Brain microvascular endothelial cell (primary cell): ENCODE results near the gene LRG1.
"Not testable (repeated sequence)": the region's sequence is repeated elsewhere in the genome, so short reads cannot be mapped to it uniquely, and the experiment has no call there.

ENCODE experiments used
- DNase-seq: peaks from one replicate; pipeline ENCODE4 v3.0.0-alpha.2; 2020
- H3K27ac ChIP-seq: fragments of 250-450 bp; sonication (Bioruptor Pico); 2 replicates; pipeline ENCODE4 v1.5.1; 2020; ENCODE audit warnings: mild to moderate bottlenecking, moderate library complexity
- H3K27me3 ChIP-seq: fragments of 250-450 bp; sonication (Bioruptor Pico); replicated peaks from 2 replicates; pipeline ENCODE4 v1.5.1; 2020; ENCODE audit warnings: mild to moderate bottlenecking
- H3K36me3 ChIP-seq: fragments of 250-450 bp; sonication (Bioruptor Pico); replicated peaks from 2 replicates; pipeline ENCODE4 v1.5.1; 2020; ENCODE audit warnings: mild to moderate bottlenecking
- H3K4me3 ChIP-seq: 2 replicates; pipeline ENCODE4 v1.5.1; 2011; ENCODE audit warnings: low read depth, mild to moderate bottlenecking, control low read depth, low read length, moderate library complexity
- CTCF ChIP-seq: IDR thresholded peaks from 2 replicates; pipeline ENCODE4 v1.5.1; 2011; ENCODE audit warnings: low read depth, mild to moderate bottlenecking, moderate library complexity, low read length, control low read depth, inconsistent platforms; ENCODE audit errors: missing control alignments
- in situ Hi-C: cut with HindIII; loops from 2 replicates; pipeline ENCODE4 v1.10.0; 2017; ENCODE audit warnings: low sequenced_read_pairs, low pct_ligation_motif_present

The LRG1 gene

DNA sequence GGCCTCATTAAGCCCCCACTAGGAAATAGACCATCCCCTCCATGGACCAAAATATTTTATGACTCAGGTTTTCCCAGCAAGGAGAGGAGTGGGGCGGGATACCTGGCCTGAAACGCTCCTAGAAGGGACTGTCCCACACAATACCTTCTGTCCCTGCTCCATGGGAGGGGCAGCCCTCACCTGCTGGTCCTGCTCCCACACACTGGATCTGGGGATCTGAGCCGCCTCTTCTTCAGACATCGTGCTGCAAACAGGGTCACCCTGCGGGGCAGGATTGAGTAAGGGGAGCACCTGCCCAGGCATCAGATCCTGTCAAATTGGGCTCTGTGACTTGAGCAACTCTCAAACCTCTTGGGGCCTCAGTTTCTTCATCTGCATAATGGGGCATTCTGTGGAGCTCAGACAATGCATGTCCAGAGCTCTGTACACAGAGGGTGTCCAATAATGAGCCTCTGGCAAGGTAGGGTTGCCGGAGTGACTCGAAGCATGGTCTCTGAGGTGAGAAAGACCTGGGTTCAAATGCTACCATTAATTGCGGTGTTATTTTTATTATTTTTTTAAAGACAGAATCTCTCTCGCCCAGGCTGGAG, 5.9 kb downstream of the LRG1 start:
- H3K27ac ChIP-seq, result no peak overlapping the region
- in situ Hi-C loops, result no loop called here
- no peak for TF ChIP-seq CTCF
- no peak for DNase-seq
- no peak overlapping the region for H3K4me3 ChIP-seq
- peaks cover 6% of the 10 kb centered on the region for H3K27me3 ChIP-seq
- H3K36me3 ChIP-seq, result no peaks in the 10 kb centered on the region

DNA sequence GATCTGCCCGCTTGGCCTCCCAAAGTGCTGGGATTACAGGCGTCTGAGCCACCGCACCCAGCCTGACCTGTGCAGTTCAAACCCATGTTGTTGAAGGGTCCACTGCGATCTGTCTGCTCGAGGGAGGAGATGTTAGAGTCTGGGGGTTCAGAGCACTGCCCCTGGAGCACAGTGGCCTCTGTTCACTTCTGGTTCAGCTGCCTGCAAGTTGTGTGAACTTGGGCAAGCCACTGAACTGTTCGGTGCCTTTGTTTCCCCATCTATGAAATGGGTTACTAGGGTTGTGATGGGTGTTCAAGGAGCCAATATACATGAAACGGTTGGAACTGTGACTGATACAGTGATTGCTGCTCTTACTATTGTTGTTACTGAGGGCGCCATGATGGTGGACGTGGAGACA, 6.5 kb downstream of the LRG1 start:
- Histone ChIP-seq H3K4me3 (no peak overlapping the region), H3K36me3 (no peaks in the 10 kb centered on the region), H3K27ac (no peak overlapping the region), H3K27me3 (peaks cover 6% of the 10 kb centered on the region)
- no peak for DNase-seq
- TF ChIP-seq CTCF, result no peak
- in situ Hi-C loops, result no loop called here

- no peak overlapping the region for H3K27ac ChIP-seq
- in situ Hi-C loops, result no loop called here
- peaks cover 6% of the 10 kb centered on the region for H3K27me3 ChIP-seq
- TF ChIP-seq CTCF, result no peak
- no peaks in the 10 kb centered on the region for H3K36me3 ChIP-seq
- DNase-seq, result no peak
- no peak overlapping the region for H3K4me3 ChIP-seq
These were observed 8.2 kb downstream of the LRG1 start for GRCh38 chr19:4531562-4532165.

DNA sequence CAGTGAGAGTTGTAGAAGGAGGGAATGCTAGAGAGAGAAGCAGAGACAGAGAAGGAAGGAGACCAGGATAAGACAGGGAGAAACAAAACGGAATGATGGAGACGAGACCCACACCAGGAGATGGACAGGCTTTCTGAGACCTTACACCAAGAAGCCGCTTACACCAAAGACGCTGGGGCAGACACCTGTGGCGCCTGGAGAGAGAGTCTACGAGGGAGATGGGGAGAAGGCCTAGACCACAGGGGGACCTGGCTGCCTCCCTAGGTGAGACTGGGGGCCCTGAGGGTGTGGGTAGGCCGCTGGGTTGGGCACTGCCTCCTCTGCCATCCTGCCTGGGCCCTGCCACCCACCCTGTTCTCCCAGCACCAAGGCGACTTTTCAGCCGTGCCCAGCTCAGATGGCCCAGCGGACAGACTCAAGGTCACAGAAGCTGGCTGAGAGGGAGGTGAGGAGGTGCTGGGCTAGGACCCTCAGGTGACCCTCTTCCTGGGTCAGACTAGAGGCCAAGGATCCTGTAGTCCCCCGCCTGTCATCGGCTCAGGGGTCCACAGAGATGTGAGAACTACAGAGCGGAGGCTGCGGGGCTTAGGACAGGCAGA, 9.8 kb downstream of the LRG1 start:
- in situ Hi-C loops, result no loop called here
- Histone ChIP-seq H3K4me3 (no peak overlapping the region), H3K27ac (no peak overlapping the region), H3K36me3 (no peaks in the 10 kb centered on the region), H3K27me3 (peaks cover 3% of the 10 kb centered on the region)
- DNase-seq, result no peak
- TF ChIP-seq CTCF, result no peak

- no peaks in the 10 kb centered on the region for H3K36me3 ChIP-seq
- in situ Hi-C loops, result no loop called here
- no peak for TF ChIP-seq CTCF
- no peak overlapping the region for H3K27ac ChIP-seq
- no peak for DNase-seq
- no peak overlapping the region for H3K4me3 ChIP-seq
- no peaks in the 10 kb centered on the region for H3K27me3 ChIP-seq
These were observed 11.0 kb downstream of the LRG1 start for GRCh38 chr19:4528843-4529242.

- in situ Hi-C loops, H3K27me3 ChIP-seq, H3K36me3 ChIP-seq, DNase-seq, H3K4me3 ChIP-seq, H3K27ac ChIP-seq: not testable (repeated sequence)
These were observed 12.5 kb downstream of the LRG1 start for GRCh38 chr19:4527377-4527776.
